Right lobe of liver (tissue), 6 donors: Measurements from ENCODE around the gene RCOR1. TPM values are rescaled to one million over a fixed set of nuclear protein-coding genes. Genes with fewer than 3 reads are reported as not detected.

Source experiments
- ATAC-seq, 4 donors: fragments of 200-7000 bp; cut with Tn5 transposase; one replicate each; pipeline ENCODE4 v1.9.1; 2020; ENCODE audit warnings: mild to moderate bottlenecking in 4 of 4, moderate library complexity in 4 of 4
- DNase-seq, 3 donors: peaks; one replicate each; pipeline ENCODE4 v3.0.0-alpha.2; 2020
- H3K27ac ChIP-seq, 3 donors: fragments of 200-600 bp; one replicate each; pipeline ENCODE4 v1.8.0; 2022
- H3K27me3 ChIP-seq, 2 donors: fragments of 200-600 bp; one replicate each; pipeline ENCODE4 v1.8.0; 2022
- H3K36me3 ChIP-seq, 4 donors: fragments of 200-600 bp; sonication (generic) in 1 of 4; one replicate each; pipeline versions ENCODE4 v1.5.1 to v1.8.0; 2017 to 2022; ENCODE audit warnings: control low read depth in 1 of 4
- H3K4me1 ChIP-seq, 4 donors: fragments of 200-600 bp; sonication (generic) in 1 of 4; one replicate each; pipeline versions ENCODE4 v1.5.1 to v1.8.0; 2017 to 2022; ENCODE audit warnings: control low read depth in 1 of 4
- H3K4me3 ChIP-seq, 3 donors: fragments of 200-600 bp; one replicate each; pipeline ENCODE4 v1.8.0; 2022
- H3K9me3 ChIP-seq, 4 donors: fragments of 200-600 bp; sonication (generic) in 1 of 4; one replicate each; pipeline versions ENCODE4 v1.5.1 to v1.8.0; 2017 to 2022; ENCODE audit warnings: control low read depth in 1 of 4
- CTCF ChIP-seq, 4 donors: fragments of 200-600 bp in 3 of 4; fragments of 450-650 bp in 1 of 4; IDR thresholded peaks; one replicate each; pipeline versions ENCODE4 v1.5.1 to v1.8.0; 2016 to 2022; ENCODE audit warnings: antibody characterized with exemption in 4 of 4, mild to moderate bottlenecking in 2 of 4
- POLR2A ChIP-seq: fragments of 450-650 bp; IDR thresholded peaks from one replicate; pipeline ENCODE4 v1.6.1; 2017; ENCODE audit warnings: antibody characterized with exemption, mild to moderate bottlenecking
- WGBS: methylation state at CpG from one replicate; pipeline ENCODE4 v1.1.6; 2018; ENCODE audit warnings: low coverage, low lambda C conversion rate; ENCODE audit not compliant: insufficient coverage; ENCODE audit errors: missing lambda C conversion rate; 5-methylcytosine and 5-hydroxymethylcytosine counted together
- intact Hi-C, 2 donors: fragments of 100-400 bp; cut with DNase I; formaldehyde crosslinking; loops; one replicate each; pipeline versions ENCODE4 v1.11.2 to v1.14.1; 2022
- total RNA-seq, 6 experiments: library from RNA; depleted of rRNA in 2 of 6; stranded (reverse); fragments of >200 nt in 2 of 6; fragmentation: NEBNext Ultra II Directional in 3 of 6; extraction: Animal tissue kit (Norgen Biotek cat#: 25700) in 3 of 6; gene quantifications; one replicate each; pipeline versions ENCODE4 v1.1.0 to v1.2.4, GENCODE V29; 2016 to 2023
- donor health status: DM: no; HTN: yes; CAD: no.
- donor health status: DM: no; HTN: no; CAD: no.
- donor health status: DM: no; HTN: no; CAD: no.
- donor health status: DM: no; HTN: yes; CAD: no.
- donor health status: DM: no; HTN: yes; CAD: no.

Gene RCOR1
- total RNA-seq, 6 experiments from 2014 or later: 7.5 to 14.1 (median 8.7) TPM

GRCh38 chr14:102708494-102708893 lies 116.0 kb downstream of the RCOR1 start:
- no peak overlapping the region for H3K27ac ChIP-seq
- WGBS: 97% methylated on average over 7 of the region's 9 CpGs
- intact Hi-C loops: no loop called here
- no peak overlapping the region for H3K4me3 ChIP-seq
- no peak for DNase-seq
- no peaks in the 10 kb centered on the region for H3K9me3 ChIP-seq
- H3K36me3 ChIP-seq: peaks cover 0 to 22% (median 7%) of the 10 kb centered on the region in 4 donors
- H3K4me1 ChIP-seq: peaks cover 0 to 5% (median 0%) of the 10 kb centered on the region in 4 donors
- no peaks in the 10 kb centered on the region for H3K27me3 ChIP-seq
- no peak for TF ChIP-seq POLR2A
- ATAC-seq: no peak

- intact Hi-C loops: no loop called here
- Histone ChIP-seq H3K36me3 (peaks cover 0 to 34% (median 7%) of the 10 kb centered on the region in 4 donors), H3K4me3 (no peak overlapping the region), H3K9me3 (no peaks in the 10 kb centered on the region), H3K4me1 (no peaks in the 10 kb centered on the region), H3K27ac (no peak overlapping the region), H3K27me3 (no peaks in the 10 kb centered on the region)
- DNase-seq (no peak), ATAC-seq (no peak)
- 83% methylated on average over 2 of the region's 6 CpGs for WGBS
- TF ChIP-seq POLR2A: no peak
- no peak for TF ChIP-seq CTCF (IDR thresholded peaks at IDR 0.05)
These were observed 118.8 kb downstream of the RCOR1 start for GRCh38 chr14:102711207-102711606.

- DNase-seq (no peak), ATAC-seq (no peak)
- H3K9me3 ChIP-seq: no peaks in the 10 kb centered on the region
- 86% methylated on average over 3 of the region's 3 CpGs for WGBS
- peaks cover 0 to 34% (median 7%) of the 10 kb centered on the region in 4 donors for H3K36me3 ChIP-seq
- intact Hi-C loops: no loop called here
- H3K27ac ChIP-seq: no peak overlapping the region
- no peak for TF ChIP-seq POLR2A
- no peak for TF ChIP-seq CTCF (IDR thresholded peaks at IDR 0.05)
- no peaks in the 10 kb centered on the region for H3K4me1 ChIP-seq
- no peaks in the 10 kb centered on the region for H3K27me3 ChIP-seq
- H3K4me3 ChIP-seq: no peak overlapping the region
These were observed 119.5 kb downstream of the RCOR1 start for GRCh38 chr14:102711946-102712345.

GRCh38 chr14:102717276-102717675 lies 124.8 kb downstream of the RCOR1 start:
- Histone ChIP-seq H3K4me3 (no peak overlapping the region), H3K27me3 (no peaks in the 10 kb centered on the region), H3K9me3 (no peaks in the 10 kb centered on the region), H3K36me3 (peaks cover 0 to 28% (median 7%) of the 10 kb centered on the region in 4 donors), H3K4me1 (no peaks in the 10 kb centered on the region), H3K27ac (no peak overlapping the region)
- WGBS: 75% methylated on average over 2 of the region's 5 CpGs
- TF ChIP-seq CTCF (IDR thresholded peaks at IDR 0.05) (no peak), POLR2A (no peak)
- intact Hi-C loops: no loop called here
- DNase-seq (no peak), ATAC-seq (no peak)

- no peak for TF ChIP-seq POLR2A
- no peak for TF ChIP-seq CTCF (IDR thresholded peaks at IDR 0.05)
These were observed 130.2 kb downstream of the RCOR1 start for GRCh38 chr14:102722646-102723045.

More at GRCh38 chr14:102722646-102723045, 130.2 kb downstream of the RCOR1 start:
- Histone ChIP-seq H3K4me1 (peaks cover 0 to 8% (median 0%) of the 10 kb centered on the region in 4 donors), H3K36me3 (peaks cover 0 to 37% (median 11%) of the 10 kb centered on the region in 4 donors), H3K9me3 (no peaks in the 10 kb centered on the region), H3K27me3 (no peaks in the 10 kb centered on the region), H3K4me3 (no peak overlapping the region), H3K27ac (no peak overlapping the region)
- no peak for DNase-seq
- intact Hi-C loops: no loop called here
- WGBS: 93% methylated on average over 3 of the region's 4 CpGs
- ATAC-seq: no peak
